Gastroesophageal sphincter (tissue), 3 donors: ENCODE measurements around the gene EXOC6B.

Source experiments
- CTCF ChIP-seq, 4 experiments: fragments of 200-600 bp in 2 of 4; fragments of 450-650 bp in 2 of 4; sonication (generic) in 1 of 4; IDR thresholded peaks; one replicate each; pipeline ENCODE4 v1.5.1; 2017 to 2019; ENCODE audit warnings: antibody characterized with exemption in 4 of 4, mild to moderate bottlenecking in 2 of 4, moderate library complexity in 2 of 4
- POLR2AphosphoS5 ChIP-seq: sonication (generic); formaldehyde crosslinking; IDR thresholded peaks from one replicate; pipeline ENCODE4 v1.6.1; 2017; ENCODE audit warnings: antibody characterized with exemption

DNA sequence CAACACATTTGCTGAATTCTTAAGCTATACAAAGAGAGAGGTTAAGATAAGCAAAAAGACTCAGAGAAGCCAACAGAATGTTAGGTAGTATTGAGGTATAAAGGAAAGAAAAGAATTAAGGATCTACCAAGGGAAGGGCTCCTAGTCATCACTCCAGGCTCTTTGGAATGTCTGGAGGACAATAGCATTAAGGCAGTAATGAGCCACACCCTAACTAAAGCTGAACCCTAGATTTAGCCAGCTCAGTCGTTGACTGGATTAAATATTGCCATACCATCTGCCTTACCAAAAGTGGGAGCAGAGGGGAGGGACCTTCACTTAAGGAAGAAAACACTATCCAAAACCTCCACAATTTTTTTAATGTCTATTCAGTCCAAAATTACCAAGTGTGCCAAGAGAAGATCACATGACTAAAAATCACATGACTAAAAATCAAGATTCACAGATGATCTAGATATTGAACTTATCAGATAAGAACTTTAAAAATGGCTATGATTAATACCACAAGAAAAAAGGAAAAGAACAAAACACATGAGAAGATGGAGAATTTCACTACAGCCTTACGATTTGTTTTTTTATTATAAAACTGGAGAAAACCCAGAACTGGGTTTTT lies 59.7 kb downstream of the EXOC6B start:
- TF ChIP-seq CTCF (IDR thresholded peaks at IDR 0.05): no peak
- TF ChIP-seq POLR2AphosphoS5: no peak
